Myocyte (in vitro differentiated cells): ENCODE results near the gene TMEM26. TPM values are rescaled to one million over a fixed set of nuclear protein-coding genes. Genes with fewer than 3 reads are reported as not detected.

ENCODE experiments used
- DNase-seq: peaks from one replicate; pipeline ENCODE4 v3.0.0-alpha.2; 2012; ENCODE audit warnings: low read depth
- polyA plus RNA-seq: library from polyadenylated mRNA; unstranded; fragments of >200 nt; gene quantifications from one replicate; pipeline ENCODE4 v1.2.1, GENCODE V29; 2012; ENCODE audit warnings: missing spikeins
- total RNA-seq: library from RNA; depleted of rRNA; stranded (reverse); fragments of >200 nt; gene quantifications from 2 replicates; pipeline ENCODE4 v1.2.3, GENCODE V29; 2014

TMEM26 gene
- total RNA-seq: 2.3 and 2.6 TPM in 2 replicates
- polyA plus RNA-seq: 0.23 TPM

DNA sequence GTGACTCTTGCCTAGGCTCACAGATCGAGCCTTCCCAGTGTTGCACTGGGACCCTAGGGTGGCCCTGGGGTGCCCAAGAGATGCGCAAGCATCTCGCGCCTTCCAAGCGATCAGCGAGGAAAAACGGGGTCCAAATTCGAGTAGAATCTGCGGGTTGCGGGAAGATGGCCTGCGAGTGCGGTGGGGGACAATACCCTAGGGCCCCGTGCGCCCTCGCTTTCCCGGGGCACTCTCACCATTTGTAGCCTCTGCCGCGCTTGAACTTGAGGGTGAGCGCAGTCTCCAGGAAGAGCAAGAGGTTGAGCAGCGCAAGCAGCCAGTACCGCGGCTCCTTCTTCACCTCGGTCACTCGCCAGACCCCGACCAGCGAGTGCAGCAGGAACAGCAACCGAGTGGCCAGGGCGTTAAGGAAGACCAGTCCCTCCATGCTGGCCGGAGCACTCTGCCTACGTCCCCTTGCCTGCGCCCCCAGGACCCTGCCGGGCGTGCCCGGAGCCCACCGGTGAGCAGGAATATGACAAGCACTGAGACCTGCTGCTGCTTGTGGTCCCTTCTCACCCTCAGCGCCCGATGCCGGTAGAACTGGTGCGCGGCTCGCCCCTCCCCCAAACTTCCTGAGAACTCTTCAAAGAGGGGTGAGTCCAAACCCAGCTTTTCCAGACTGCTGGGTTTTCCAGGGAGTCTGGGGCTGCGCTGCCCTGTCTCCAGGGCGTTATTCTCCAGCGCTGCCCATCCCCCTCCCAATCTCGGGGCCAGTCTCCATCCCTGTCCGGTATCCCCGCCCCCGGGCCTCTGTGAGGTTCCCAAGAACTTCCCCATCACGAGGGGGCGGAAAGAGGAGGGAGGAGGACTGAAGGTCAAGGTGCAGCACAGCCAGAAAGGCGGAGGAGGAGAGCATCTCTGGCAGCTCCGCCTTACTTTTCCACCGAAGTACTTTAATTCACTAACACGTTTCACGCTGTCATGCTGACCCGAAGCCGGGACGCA lies at the start of gene TMEM26:
Gene TMEM26, minus strand, starts transcription at position 727 of the 987 bp plus-strand sequence. Its CDS starts 300 bp downstream, at position 427.
- peak; percentile 49 for DNase-seq

DNA sequence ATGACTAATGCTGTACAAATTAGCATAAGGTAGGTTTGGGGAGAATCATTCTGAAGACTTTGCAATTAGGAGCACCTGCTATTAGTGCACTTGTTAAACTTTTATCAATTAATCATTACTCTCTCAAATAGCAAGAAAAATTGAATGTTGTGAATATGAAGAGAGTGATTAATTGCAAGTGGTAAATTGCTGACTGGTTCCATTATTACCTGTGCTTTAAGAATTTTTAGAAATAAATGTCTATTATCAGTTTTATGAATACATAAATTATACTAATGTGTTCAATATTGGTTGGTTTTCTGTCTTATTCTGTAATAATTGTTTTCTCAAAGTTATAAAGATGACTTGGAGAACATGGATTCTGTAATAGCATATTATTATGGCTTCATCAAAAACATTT lies 47.3 kb upstream of the TMEM26 start:
- DNase-seq: no peak

DNA sequence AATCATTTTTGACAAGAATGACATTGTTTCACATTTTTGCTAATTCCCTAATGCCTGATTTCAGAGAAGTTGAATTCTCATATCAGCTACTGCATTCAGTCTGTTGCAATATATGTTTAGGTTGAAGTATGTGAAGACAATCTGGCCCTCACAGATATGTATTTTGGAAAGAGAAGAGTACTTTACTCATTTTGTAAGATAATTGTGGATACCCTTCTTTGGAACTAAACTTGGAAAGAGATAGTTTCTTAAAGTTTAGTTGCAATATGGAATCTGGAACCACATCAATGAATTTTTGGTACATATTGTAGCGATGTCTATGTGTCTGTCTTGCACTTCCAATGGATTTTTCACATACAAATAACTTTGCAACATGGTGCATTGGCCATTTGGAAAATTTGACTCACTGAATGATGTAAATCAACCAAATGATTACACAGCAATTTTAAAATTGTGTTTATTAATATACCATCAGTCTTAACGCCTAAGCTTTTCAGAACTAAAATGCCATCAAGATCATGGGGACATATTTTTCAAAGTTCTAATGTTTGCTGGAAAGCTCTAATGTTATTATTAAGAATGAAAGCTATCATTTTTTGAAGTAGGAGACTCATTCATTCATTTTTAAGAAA lies 39.3 kb upstream of the TMEM26 start:
- no peak for DNase-seq

DNA sequence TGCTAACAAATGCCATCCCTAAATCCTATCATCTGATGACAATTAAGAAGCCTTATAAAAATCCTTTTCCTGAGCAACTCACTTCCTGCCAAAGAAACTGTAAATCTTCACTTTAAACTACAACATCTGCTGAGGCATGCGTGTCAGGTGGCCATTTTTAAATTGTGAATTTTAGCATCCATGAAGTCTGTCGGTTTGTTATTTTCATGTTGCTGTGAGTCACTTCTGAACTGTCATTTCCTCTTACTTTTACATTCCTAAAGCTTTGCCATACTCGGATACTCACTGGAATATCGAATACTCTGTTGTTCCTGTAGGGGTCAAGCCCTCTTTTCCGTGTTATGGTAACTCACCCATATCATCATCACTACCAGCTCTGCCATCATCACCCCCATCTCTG lies 34.3 kb upstream of the TMEM26 start:
- DNase-seq: peak; percentile 13

DNA sequence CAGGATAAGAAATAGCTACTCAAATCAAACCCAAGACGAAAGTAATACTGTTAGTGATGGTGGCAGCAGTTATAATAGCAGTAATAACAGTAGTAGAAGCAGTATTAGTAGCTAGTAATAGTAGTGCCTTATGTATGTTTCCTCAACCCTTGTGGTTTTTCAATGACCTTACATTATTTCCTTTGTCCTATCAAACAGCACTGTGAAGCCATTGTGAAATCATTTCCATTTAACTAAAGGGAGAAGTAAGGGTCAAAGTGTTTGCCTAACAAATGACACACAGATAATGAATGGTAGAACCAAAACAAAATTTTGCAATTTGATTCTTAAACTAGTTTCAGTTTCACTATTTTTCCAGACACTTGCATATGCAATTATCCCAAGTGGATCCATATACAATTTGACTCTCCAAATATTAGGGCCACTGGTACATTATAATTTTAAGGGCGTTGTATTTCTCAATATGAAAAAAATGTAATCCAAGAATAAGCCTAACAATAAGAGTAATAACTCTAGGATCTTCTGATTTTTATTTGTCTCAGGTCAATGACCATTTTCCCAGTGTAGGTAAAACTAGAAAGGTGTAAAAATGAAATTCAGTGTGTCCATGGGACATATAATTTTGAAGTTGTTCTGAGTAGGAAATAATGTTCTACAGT lies 33.7 kb upstream of the TMEM26 start:
- DNase-seq: no peak

DNA sequence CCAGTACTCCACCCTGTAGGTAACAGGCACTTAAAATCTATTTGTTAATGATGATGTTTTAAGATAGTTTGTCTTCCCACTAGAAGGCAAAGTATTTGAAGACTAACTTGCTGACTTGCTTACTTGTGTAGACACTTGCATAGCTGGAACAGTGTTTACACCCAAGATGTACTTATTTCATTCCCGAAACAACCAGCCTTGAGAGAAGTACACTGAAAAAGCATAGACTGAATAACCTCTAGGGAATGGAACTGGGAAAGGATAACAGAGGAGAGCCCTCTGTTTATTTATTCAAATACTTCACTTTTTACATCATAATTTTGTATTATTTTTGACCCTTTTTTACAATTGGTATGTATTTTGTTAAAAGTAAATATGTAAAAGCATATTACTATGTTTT lies 33.1 kb upstream of the TMEM26 start:
- no peak for DNase-seq

DNA sequence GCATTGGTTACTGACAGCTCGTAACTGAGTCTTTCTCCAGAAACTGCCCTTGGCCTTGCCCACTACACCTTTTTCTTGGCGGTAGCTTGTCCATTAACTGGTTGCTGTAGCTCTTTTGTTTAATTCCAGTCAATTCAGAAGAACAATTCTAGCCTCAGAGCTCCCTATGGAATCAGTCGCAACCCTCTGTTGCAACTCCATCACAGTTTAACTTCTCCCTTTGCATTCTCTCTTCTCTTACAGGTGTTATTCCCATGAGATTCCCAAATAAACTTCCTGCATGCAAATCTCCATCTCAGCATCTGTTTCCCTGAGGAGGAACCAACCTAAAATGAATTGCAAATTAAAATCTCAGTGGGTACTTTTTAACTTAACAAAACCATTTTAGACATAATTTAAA lies 28.4 kb upstream of the TMEM26 start:
- no peak for DNase-seq

DNA sequence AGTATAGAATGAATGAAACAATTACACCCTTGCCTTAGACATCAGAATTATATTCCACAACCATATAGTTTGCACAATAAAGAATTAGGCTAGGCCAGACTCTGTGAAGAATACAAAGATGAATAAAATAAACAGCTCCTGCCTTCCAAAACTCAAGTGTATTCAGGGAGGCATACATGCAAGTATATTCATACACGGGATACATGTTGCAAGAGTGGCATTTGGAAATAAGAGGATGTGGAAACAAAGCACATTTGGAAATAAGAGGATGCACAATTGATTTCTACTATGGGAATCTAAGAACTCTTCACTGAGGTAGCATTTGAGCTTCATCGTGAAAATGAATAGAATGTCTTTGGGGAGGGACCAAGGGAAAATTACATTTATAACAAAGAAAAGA lies 27.0 kb upstream of the TMEM26 start:
- no peak for DNase-seq

DNA sequence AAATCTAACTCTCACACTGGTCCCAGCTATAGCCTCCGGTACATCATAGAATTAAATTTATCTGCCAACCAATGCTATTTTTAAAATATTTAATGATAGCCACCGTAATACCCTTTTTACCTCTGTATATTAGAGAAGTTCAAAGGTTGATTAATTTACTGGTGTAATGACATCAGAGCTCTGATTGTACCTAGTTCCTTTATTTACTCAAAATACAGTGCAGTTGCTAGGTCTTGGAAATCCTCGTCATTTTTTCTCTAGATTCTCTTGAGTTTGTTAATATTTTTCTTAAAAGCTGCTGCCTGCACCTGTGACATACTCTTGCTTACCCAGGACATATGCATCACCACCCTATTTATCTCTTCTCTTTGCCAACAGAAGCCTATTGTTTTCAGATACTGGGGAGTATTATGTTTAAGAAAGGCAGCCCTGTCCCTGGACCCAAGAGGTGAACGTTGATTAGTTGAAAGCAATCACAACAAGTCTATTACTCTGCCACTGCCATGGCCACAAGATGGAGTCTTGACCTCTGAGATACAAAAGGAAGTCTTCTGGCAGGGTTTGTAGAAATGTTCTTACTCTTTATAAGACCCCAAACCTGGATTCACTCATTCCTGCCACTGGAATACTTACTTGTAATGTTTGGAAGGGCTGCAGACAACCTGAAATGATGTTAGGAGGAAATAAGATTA lies 25.6 kb upstream of the TMEM26 start:
- no peak for DNase-seq

DNA sequence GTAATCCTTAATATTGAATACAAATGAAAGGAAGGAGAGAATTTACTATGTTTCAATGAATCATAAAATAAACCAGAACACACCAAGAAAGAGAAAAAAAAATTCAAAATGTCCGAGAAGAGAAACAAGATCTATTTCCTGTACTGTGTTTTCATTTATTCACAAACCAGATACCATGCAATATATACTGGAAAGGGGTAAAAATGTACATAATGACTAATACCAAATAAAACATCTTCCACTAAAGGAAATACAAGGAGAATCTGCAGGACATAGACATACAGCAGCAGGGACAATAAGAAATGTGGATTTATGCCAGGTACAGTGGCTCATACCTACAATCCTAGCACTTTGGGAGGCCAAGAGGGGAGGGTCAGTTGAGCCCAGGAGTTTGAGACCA lies 24.3 kb upstream of the TMEM26 start:
- no peak for DNase-seq

DNA sequence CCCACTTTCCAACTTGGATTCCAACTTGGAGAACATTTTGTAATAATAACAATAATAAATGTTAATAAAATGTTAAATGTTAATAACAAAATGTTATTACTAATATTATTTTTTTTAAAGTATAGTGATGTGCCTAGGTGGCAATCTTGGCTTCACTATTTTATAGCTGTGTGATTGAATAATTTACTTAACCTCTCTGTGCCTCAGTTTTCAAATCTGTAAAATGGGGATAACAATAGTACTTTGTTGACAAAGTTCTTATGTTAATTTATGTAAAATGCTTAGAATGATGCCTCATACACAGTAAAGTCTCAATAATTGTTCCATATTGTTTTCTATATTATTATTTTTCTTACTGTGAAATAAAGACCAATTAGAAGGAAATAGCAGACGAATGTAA lies 23.3 kb upstream of the TMEM26 start:
- DNase-seq: no peak

DNA sequence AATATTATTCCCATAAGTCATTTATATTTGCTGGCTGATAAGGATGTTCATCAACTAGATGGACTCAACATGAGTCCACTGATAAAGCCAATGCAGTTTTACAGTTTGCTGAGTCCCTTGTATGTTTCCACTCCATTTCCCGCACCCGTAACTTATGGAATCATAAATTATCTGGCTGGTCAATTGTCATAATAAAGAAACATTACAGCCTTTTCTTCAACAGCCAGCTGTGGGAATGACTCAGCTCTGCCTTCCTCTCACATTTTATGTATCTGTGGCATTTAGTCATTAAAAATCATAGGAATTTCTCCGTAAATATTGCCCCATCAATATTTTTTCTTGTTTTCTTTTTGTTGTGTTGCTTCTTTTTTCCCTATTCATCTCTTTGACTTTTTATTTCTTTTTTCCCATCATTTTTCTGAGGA lies 22.3 kb upstream of the TMEM26 start:
- DNase-seq: no peak

DNA sequence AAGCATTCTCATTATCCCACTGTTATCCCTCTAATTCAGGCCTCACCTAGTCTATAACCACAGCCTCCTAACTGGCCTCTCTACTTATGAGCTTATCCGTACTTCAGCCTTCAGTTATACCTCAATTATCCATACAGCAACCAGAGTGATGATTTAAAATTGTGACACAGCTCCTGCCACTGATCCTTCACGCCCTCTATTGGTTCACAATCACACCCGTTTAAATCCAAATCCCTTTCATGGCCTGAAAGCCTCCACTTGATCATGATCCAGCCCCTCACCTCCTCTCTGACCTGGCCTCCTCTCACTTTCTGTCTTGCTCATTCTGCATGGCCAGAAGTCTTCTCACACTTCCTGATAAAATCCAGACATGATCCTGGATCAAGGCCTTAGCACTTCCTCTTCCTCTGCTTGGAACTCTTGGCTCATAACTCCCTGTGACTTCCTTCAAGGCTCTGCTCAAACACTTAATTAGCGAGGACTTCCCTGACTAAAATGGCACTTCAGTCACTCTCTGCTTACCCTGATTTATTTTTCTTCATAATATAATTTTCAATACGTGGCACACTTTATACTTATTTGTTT lies 19.0 kb upstream of the TMEM26 start:
- no peak for DNase-seq

DNA sequence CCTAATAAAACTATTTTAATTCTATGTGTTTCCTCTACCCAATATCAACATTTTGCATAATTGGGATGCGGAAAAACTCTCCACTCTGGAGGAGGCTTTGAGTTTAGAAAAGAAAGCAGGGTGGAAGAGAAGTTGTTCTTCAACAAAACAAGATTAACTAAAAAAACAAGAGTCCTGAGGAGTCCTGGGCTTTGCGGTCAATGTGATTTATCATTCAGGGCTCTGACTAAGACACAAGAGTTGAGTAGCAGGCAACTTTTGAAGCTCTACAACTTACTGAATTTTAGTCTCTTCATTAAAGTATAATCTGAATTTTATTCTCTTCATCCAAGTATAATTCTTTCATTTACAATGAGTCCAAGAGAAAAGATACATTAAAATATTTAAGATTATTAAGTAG lies 18.3 kb upstream of the TMEM26 start:
- no peak for DNase-seq

DNA sequence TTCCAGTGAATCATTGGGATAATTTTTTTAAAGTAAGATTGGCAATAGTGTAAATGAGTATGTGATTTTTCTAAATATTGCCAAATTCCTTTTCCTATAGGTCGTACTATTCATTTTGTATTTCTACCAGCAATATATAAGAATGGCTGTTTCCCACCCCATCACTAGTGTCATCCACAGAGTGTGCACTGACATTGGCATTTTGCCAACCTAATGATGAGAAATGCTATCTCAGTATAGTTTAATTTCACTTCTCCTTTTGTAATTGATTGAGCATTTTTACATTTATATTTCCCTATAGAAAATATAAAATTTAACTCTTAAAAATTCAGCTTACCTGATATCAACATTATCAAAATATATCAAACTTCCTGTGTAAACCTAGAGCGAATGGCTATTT lies 17.6 kb upstream of the TMEM26 start:
- DNase-seq: no peak

DNA sequence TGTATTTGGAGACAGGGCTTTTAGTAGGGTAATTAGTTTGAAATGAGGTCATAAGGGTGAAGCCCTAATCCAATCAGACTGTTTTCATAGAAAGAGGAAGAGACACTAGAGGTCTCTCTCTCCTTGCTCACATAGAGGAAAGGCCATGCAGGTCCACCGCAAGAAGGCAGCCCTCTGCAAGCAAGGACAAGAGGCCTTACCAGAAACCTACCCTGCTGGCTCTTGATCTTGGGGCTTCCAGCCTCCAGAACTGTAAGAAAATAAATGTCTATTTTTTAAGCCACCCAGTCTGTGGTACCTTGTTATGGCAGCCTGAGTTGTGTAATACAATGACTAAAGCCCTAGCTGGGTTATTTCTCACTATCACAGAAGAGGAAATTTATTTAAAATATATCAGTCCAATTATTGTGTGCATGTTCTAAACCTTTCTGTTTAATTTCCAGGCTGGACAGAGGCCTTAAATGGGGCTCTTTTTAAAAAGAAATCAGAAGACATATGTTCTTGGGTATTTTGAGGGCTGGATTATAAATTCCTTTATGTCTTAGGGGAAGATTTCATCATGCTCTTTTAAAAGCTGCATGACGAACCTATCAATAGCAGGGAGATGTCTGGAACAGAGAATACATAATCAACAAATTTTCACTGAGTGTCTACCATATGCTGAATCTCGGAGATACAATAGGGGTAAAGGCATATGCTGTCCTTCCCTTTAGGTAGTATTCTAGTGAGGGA lies 12.9 kb upstream of the TMEM26 start:
- DNase-seq: no peak

DNA sequence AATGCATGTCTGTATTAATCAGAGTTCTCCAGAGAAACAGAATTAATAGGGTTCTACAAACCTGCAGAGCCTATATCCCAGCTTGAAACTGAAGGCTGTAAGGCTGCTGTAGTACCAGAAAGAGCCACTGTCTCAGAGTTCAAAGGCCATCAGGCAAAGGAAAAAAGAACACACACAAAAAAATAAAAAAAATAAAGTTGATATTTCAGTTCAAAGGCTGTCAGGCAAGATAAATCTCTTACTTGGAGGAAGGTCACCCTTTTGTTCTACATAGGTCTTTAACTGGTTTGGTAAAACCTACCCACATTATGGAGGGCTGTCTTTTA lies 12.0 kb upstream of the TMEM26 start:
- DNase-seq: no peak

DNA sequence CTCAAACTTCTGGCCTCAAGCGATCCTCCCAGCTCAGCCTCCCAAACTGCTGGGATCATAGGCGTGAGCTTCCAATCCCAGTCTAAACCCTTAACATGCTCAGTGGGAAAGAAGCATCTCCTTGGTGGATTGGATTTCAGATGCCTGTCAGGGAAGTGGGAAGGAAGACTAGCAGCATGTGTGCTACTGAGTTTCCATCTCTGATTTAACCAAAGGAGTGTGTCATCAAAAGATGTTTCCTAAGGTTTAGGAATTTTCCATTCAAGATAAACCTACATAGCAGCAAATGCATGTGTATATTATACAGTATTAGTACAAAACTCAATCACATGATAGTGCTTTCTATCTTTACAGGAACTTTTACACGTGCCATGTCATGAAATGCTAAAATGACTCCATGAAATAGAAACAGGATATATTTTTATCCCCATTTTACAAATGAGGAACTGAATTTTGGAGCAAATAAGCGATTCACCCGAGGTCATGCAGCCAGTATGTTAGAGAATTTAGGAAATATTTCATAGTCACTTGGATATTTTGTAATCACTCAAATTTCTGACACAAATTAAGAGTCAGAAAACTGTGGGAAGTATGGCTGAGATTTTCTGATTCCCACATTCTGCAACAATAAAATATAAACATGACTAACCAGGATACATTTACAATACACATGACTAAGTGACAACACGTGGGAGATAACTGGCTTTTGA lies 11.4 kb upstream of the TMEM26 start:
- DNase-seq: peak; percentile 66

DNA sequence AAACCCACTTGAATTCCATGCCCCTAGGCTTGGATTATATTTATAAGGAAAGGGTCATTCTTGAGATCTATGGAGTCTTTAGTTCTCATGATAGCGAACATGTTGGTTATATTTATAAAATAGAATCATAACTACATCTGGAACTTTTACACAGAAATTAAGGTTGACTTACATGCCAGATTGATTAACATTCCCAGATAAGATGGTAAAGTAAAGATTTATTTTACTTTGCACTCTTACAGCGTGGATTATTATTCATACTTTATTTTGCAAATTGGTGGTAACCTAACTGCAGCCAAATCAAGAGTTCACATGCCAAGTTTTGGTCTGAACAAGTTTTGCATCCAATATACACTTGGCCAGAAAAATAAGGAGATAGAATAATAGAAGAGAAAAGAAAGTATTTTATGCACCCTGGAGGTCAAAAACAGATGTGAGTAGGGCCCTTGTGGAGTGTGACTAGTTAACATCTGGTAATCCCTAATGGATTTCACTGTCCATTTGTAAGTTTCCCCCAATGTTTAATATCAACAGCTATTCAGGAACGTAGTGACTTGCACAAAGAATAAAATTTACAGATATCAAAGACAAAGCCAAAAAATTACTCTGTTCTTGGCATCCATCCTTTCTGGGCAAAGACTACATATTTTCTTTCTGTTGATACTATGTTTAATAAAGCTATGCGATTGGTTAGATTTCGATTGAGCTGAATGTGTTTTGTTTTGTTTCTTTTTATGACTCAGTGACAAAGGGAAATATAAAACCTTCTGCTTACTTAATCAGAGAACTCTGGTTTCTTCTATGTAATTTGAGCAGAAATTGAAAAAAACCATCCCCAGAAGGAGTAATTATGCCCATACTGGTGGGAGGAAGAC lies 10.1 kb upstream of the TMEM26 start:
- DNase-seq: peak; percentile 59
